Peyer's patch (tissue), 4 donors: ENCODE measurements around the gene GREB1L.

Source experiments
- POLR2A ChIP-seq, 2 donors: fragments of 450-650 bp; IDR thresholded peaks; one replicate each; pipeline ENCODE4 v1.5.1; 2017; ENCODE audit warnings: antibody characterized with exemption in 2 of 2, mild to moderate bottlenecking in 2 of 2, moderate library complexity in 2 of 2
- TF ChIP-seq, protein P1 (sequence below), 6 experiments: fragments of 450-650 bp in 4 of 6; fragments of 200-600 bp in 2 of 6; sonication (generic) in 1 of 6; IDR thresholded peaks; one replicate each; pipeline ENCODE4 v1.5.1; 2017 to 2019; ENCODE audit warnings: antibody characterized with exemption in 6 of 6, mild to moderate bottlenecking in 3 of 6, moderate library complexity in 1 of 6

DNA sequence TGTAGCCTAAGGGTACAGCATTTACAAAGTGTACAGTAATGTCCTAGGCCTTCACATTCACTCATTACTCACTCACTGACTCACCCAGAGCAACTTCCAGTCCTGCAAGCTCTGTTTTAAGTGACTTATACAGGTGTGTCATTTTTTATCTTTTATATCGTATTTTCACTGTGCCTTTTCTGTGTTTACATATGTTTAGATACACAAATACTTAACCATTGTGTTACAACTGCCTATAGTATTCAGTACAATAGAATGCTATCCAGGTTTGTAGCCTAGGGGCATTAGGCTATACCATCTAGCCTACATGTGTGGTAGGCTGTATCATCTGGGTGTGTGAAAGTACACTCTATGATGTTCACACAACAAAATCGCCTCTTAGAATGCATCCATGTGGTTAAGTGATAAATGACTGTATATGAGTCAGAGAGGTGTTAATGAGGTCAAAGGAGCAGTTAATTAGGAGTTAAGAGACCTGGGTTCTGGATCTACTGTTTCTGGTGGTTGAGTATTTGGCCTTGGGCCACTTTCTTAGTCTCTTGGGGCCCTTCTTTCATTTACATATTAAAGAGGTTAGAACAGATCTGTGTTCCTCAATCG, 149.1 kb downstream of the GREB1L start:
- TF ChIP-seq POLR2A (IDR thresholded peaks at IDR 0.05), result no peak
- TF ChIP-seq, protein P1, sequence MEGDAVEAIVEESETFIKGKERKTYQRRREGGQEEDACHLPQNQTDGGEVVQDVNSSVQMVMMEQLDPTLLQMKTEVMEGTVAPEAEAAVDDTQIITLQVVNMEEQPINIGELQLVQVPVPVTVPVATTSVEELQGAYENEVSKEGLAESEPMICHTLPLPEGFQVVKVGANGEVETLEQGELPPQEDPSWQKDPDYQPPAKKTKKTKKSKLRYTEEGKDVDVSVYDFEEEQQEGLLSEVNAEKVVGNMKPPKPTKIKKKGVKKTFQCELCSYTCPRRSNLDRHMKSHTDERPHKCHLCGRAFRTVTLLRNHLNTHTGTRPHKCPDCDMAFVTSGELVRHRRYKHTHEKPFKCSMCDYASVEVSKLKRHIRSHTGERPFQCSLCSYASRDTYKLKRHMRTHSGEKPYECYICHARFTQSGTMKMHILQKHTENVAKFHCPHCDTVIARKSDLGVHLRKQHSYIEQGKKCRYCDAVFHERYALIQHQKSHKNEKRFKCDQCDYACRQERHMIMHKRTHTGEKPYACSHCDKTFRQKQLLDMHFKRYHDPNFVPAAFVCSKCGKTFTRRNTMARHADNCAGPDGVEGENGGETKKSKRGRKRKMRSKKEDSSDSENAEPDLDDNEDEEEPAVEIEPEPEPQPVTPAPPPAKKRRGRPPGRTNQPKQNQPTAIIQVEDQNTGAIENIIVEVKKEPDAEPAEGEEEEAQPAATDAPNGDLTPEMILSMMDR (IDR thresholded peaks at IDR 0.05), result no peak
